HepG2 (cell line): Measurements from ENCODE around the gene DLEC1. TPM values are rescaled to one million over a fixed set of nuclear protein-coding genes. Genes with fewer than 3 reads are reported as not detected.

Experiments
- CEBPG ChIP-seq: IDR thresholded peaks from 2 replicates; pipeline ENCODE4 v1.6.1; 2016
- DPF2 ChIP-seq: sonication (generic); formaldehyde crosslinking; IDR thresholded peaks from 2 replicates; pipeline ENCODE4 v1.4.0; 2020; ENCODE audit warnings: mild to moderate bottlenecking, low read depth, missing genetic modification reagents, borderline replicate concordance
- E2F2 ChIP-seq: sonication (generic); formaldehyde crosslinking; IDR thresholded peaks from 2 replicates; pipeline ENCODE4 v1.4.0; 2020; ENCODE audit warnings: missing genetic modification reagents, borderline replicate concordance
- EP300 ChIP-seq, 3 experiments: sonication (generic) in 1 of 3; formaldehyde crosslinking in 1 of 3; IDR thresholded peaks; 2 replicates each; pipeline versions ENCODE4 v1.5.1 to v1.6.1; 2011 to 2020; ENCODE audit warnings: low read depth in 2 of 3, low read length in 2 of 3, borderline replicate concordance in 1 of 3, improper control_type of control experiment in 1 of 3, mild to moderate bottlenecking in 1 of 3, missing genetic modification reagents in 1 of 3, moderate library complexity in 1 of 3
- FOXA1 ChIP-seq, 2 experiments: fragments of 450-650 bp in 1 of 2; sonication (generic) in 1 of 2; formaldehyde crosslinking in 1 of 2; IDR thresholded peaks; 2 replicates each; pipeline versions ENCODE4 v1.4.0 to v1.6.1; 2016 to 2020; ENCODE audit warnings: missing genetic modification reagents in 1 of 2
- HIVEP1 ChIP-seq: sonication (generic); formaldehyde crosslinking; IDR thresholded peaks from 2 replicates; pipeline ENCODE4 v1.4.0; 2020; ENCODE audit warnings: mild to moderate bottlenecking, missing genetic modification reagents
- IKZF4 ChIP-seq: sonication (generic); formaldehyde crosslinking; IDR thresholded peaks from 2 replicates; pipeline ENCODE4 v1.5.1; 2020; ENCODE audit warnings: borderline replicate concordance, mild to moderate bottlenecking, low read depth, missing genetic modification reagents; ENCODE audit errors: not compliant biosample characterization
- LCORL ChIP-seq, 2 experiments: fragments of 450-650 bp in 1 of 2; sonication (generic) in 1 of 2; formaldehyde crosslinking in 1 of 2; IDR thresholded peaks; 2 replicates each; pipeline versions ENCODE4 v1.5.0 to v1.6.1; 2017 to 2020; ENCODE audit warnings: antibody characterized with exemption in 1 of 2, missing genetic modification reagents in 1 of 2
- MTA3 ChIP-seq: sonication (generic); formaldehyde crosslinking; IDR thresholded peaks from 2 replicates; pipeline ENCODE4 v1.4.0; 2020; ENCODE audit warnings: missing genetic modification reagents
- SALL2 ChIP-seq: sonication (generic); formaldehyde crosslinking; IDR thresholded peaks from 2 replicates; pipeline ENCODE4 v1.8.1; 2023; ENCODE audit warnings: mild to moderate bottlenecking, missing genetic modification reagents, inconsistent platforms
- SMC3 ChIP-seq: IDR thresholded peaks from 2 replicates; pipeline ENCODE4 v1.6.1; 2011; ENCODE audit warnings: low read length, improper control_type of control experiment
- SRSF4 ChIP-seq: fragments of 200-400 bp; formaldehyde crosslinking; IDR thresholded peaks from one replicate; pipeline ENCODE4 v1.6.1; 2018; ENCODE audit warnings: mild to moderate bottlenecking, low read depth, low read length, moderate library complexity; ENCODE audit not compliant: poor library complexity, severe bottlenecking
- STAG1 ChIP-seq: sonication (generic); formaldehyde crosslinking; IDR thresholded peaks from 2 replicates; pipeline ENCODE4 v1.4.0; 2020; ENCODE audit warnings: missing genetic modification reagents
- TCF7 ChIP-seq: sonication (generic); IDR thresholded peaks from 2 replicates; pipeline ENCODE4 v1.6.1; 2016; ENCODE audit warnings: antibody characterized with exemption, low read depth
- ZBTB25 ChIP-seq: IDR thresholded peaks from 2 replicates; pipeline ENCODE4 v1.6.1; 2018; ENCODE audit warnings: missing genetic modification reagents
- ZMYM4 ChIP-seq: sonication (generic); formaldehyde crosslinking; IDR thresholded peaks from 2 replicates; pipeline ENCODE4 v1.8.1; 2023; ENCODE audit warnings: mild to moderate bottlenecking, missing genetic modification reagents
- ZNF121 ChIP-seq: sonication (generic); formaldehyde crosslinking; IDR thresholded peaks from 2 replicates; pipeline ENCODE4 v1.5.0; 2020; ENCODE audit warnings: mild to moderate bottlenecking, missing genetic modification reagents
- ZNF124 ChIP-seq: sonication (generic); formaldehyde crosslinking; IDR thresholded peaks from 2 replicates; pipeline ENCODE4 v1.4.0; 2020; ENCODE audit warnings: missing genetic modification reagents
- ZNF281 ChIP-seq: sonication (generic); formaldehyde crosslinking; IDR thresholded peaks from 2 replicates; pipeline ENCODE4 v1.4.0; 2020; ENCODE audit warnings: missing genetic modification reagents, borderline replicate concordance
- ZNF431 ChIP-seq: sonication (generic); formaldehyde crosslinking; IDR thresholded peaks from 2 replicates; pipeline ENCODE4 v1.9.0; 2022; ENCODE audit warnings: missing genetic modification reagents, low read depth, mild to moderate bottlenecking, borderline replicate concordance
- ZSCAN21 ChIP-seq: sonication (generic); formaldehyde crosslinking; IDR thresholded peaks from 2 replicates; pipeline ENCODE4 v1.8.0; 2022; ENCODE audit warnings: mild to moderate bottlenecking, missing genetic modification reagents, moderate library complexity, borderline replicate concordance
- polyA plus RNA-seq, 8 experiments: library from polyadenylated mRNA; depleted of rRNA in 3 of 8; stranded (reverse) in 7 of 8; unstranded in 1 of 8; fragments of >200 nt; fragmentation: Illumina TruSeq in 4 of 8; extraction: Trizol in 4 of 8; gene quantifications; 2 replicates each; pipeline versions ENCODE4 v1.2.1 to v1.2.3, GENCODE V29; 2011 to 2016; ENCODE audit warnings: low read depth in 4 of 8, missing spikeins in 1 of 8, mixed read lengths in 1 of 8; ENCODE audit not compliant: insufficient read depth in 1 of 8
- total RNA-seq, 5 experiments: library from RNA; depleted of rRNA; stranded (reverse); fragments of >200 nt; fragmentation: Illumina TruSeq; extraction: Trizol; gene quantifications; 2 replicates each; pipeline ENCODE4 v1.2.3, GENCODE V29; 2016; ENCODE audit warnings: low read depth in 1 of 5
- TF ChIP-seq, protein P1 (sequence below): sonication (generic); formaldehyde crosslinking; IDR thresholded peaks from 2 replicates; pipeline ENCODE4 v1.5.1; 2020; ENCODE audit warnings: missing genetic modification reagents, mild to moderate bottlenecking, borderline replicate concordance
- TF ChIP-seq, protein P2 (sequence below): sonication (generic); IDR thresholded peaks from 2 replicates; pipeline ENCODE4 v1.6.1; 2016; ENCODE audit warnings: low read depth, borderline replicate concordance

DLEC1 gene
- total and polyA plus RNA-seq, 2 of the 13 experiments (the other 11 are each of a cell fraction or from before 2014, with no cell fraction given) = 0.09 TPM; not detected in 1

DNA sequence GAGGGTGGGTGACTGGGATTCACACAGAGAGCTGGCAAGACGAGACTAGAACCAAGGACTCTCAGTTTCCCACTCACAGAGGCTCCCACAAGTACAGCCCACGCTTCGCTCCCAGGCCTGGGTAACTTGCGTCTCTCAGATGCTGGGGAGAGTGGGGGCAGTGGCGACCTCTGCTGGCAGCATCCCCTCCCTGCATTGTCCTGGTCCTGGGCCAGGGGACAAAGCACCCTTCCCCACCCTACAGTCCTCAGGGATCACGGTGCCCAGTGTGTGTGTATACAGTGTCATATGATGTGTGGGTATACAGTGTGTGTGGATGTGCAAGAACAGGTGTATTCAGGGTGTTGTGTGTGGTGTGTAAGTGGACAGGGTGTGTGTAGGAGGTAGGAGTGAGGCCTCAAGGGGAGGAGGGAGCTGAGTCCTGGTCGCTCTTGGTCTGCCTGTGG is 35.6 kb upstream of the DLEC1 start (continued):
- TF ChIP-seq SMC3 (peak; percentile 55), ZNF124 (no peak), ZMYM4 (CRISPR knock-in tag) (peak; percentile 49; the same call in 1 of the 2 replicates), FOXA1 (IDR thresholded peaks at IDR 0.05) (no peak), FOXA1 (CRISPR knock-in tag; IDR thresholded peaks at IDR 0.05) (0 out of 2 replicates have a peak, but pooled peaks have one; percentile 10), ZBTB25 (CRISPR knock-in tag) (0 out of 2 replicates have a peak, but pooled peaks have one; percentile 26), MTA3 (CRISPR knock-in tag) (no peak), CEBPG (CRISPR knock-in tag) (no peak), DPF2 (CRISPR knock-in tag) (0 out of 2 replicates have a peak, but pooled peaks have one; percentile 14), E2F2 (CRISPR knock-in tag) (no peak), LCORL (IDR thresholded peaks at IDR 0.05) (no peak), LCORL (CRISPR knock-in tag; IDR thresholded peaks at IDR 0.05) (peak; percentile 62), STAG1 (CRISPR knock-in tag) (peak; percentile 83), TCF7 (no peak), ZNF121 (CRISPR knock-in tag) (no peak), IKZF4 (no peak), ZNF281 (0 out of 2 replicates have a peak, but pooled peaks have one; percentile 33), ZNF431 (CRISPR knock-in tag) (0 out of 2 replicates have a peak, but pooled peaks have one; percentile 11), HIVEP1 (CRISPR knock-in tag) (no peak), SRSF4 (no peak), ZSCAN21 (CRISPR knock-in tag) (peak; percentile 81; the same call in 1 of the 2 replicates), SALL2 (peak; percentile 37; the same call in 1 of the 2 replicates), EP300 (IDR thresholded peaks at IDR 0.05; ENCODE audit: low read depth in 2 of 2, low read length in 2 of 2) (no peak), EP300 (CRISPR knock-in tag; IDR thresholded peaks at IDR 0.05; ENCODE audit: borderline replicate concordance) (no peak)
- TF ChIP-seq, protein P1, sequence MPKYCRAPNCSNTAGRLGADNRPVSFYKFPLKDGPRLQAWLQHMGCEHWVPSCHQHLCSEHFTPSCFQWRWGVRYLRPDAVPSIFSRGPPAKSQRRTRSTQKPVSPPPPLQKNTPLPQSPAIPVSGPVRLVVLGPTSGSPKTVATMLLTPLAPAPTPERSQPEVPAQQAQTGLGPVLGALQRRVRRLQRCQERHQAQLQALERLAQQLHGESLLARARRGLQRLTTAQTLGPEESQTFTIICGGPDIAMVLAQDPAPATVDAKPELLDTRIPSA (CRISPR knock-in tag) = no peak
- TF ChIP-seq, protein P2, sequence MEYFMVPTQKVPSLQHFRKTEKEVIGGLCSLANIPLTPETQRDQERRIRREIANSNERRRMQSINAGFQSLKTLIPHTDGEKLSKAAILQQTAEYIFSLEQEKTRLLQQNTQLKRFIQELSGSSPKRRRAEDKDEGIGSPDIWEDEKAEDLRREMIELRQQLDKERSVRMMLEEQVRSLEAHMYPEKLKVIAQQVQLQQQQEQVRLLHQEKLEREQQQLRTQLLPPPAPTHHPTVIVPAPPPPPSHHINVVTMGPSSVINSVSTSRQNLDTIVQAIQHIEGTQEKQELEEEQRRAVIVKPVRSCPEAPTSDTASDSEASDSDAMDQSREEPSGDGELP = no peak
